ENCODE results near the gene EHBP1L1.

The EHBP1L1 gene

GRCh38 chr11:65580031-65580692, 4.3 kb downstream of the EHBP1L1 start:
- DNase-seq = no peak

- no peak for DNase-seq
Observed at GRCh38 chr11:65580756-65581155, 4.9 kb downstream of the EHBP1L1 start.

GRCh38 chr11:65581928-65582327, 6.1 kb downstream of the EHBP1L1 start:
- no peak for DNase-seq

GRCh38 chr11:65583589-65583988, 7.7 kb downstream of the EHBP1L1 start:
- no peak for DNase-seq

GRCh38 chr11:65584106-65584505, 8.3 kb downstream of the EHBP1L1 start:
- DNase-seq = no peak

- DNase-seq = no peak
Observed at GRCh38 chr11:65584723-65585171, 8.9 kb downstream of the EHBP1L1 start.

- no peak for DNase-seq
Observed at GRCh38 chr11:65585396-65586246, 9.8 kb downstream of the EHBP1L1 start.

- no peak for DNase-seq
Observed at GRCh38 chr11:65586247-65586630, 10.4 kb downstream of the EHBP1L1 start.

GRCh38 chr11:65586676-65587075, 10.8 kb downstream of the EHBP1L1 start:
- DNase-seq = no peak

- no peak for DNase-seq
Observed at GRCh38 chr11:65588199-65589054, 12.6 kb downstream of the EHBP1L1 start.

- no peak for DNase-seq
Observed at GRCh38 chr11:65589444-65590239, 13.8 kb downstream of the EHBP1L1 start.

GRCh38 chr11:65590240-65590738, 14.4 kb downstream of the EHBP1L1 start:
- no peak for DNase-seq

- no peak for DNase-seq
Observed at GRCh38 chr11:65591939-65592857, 16.3 kb downstream of the EHBP1L1 start.

GRCh38 chr11:65592858-65593517, 17.1 kb downstream of the EHBP1L1 start:
- DNase-seq = no peak

- DNase-seq = no peak
Observed at GRCh38 chr11:65593518-65594414, 17.9 kb downstream of the EHBP1L1 start.

GRCh38 chr11:65595131-65595530, 19.3 kb downstream of the EHBP1L1 start:
- no peak for DNase-seq

- no peak for DNase-seq
Observed at GRCh38 chr11:65595543-65596281, 19.9 kb downstream of the EHBP1L1 start, which contains the start of gene KCNK7. TSS of gene KCNK7 (minus strand) at chr11:65595800. CDS start at chr11:65595772, 28 bp downstream.

- DNase-seq = no peak
Observed at GRCh38 chr11:65596520-65596919, 20.7 kb downstream of the EHBP1L1 start.

All from NCI-H2107 (cell line).